Measurements from ENCODE around the gene MUC6.

The MUC6 gene

GRCh38 chr11:1006762-1007161, 29.8 kb downstream of the MUC6 start:
- no peak for DNase-seq

GRCh38 chr11:1005928-1006327, 30.6 kb downstream of the MUC6 start:
- no peak for DNase-seq

DNA sequence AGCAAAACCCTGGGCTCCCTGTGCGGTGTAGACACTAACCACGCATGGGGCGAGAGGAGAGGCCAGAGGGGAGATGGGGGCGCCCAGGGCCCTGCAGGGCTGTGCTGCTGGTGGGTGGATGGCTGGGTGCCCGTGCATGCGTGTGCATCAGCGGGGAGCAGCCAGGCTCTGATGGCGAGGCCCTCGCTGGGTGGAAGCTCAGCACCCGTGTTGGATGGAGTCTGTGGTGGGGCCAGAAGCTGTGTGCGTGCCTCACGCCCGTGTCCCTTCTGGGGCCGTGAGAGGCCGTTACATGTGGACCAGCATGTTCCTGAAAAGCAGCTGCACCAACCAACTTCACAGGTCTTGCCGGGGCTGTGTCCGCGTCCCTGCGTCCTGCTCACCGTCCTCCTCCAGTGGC, 33.4 kb downstream of the MUC6 start:
- no peak for DNase-seq

DNA sequence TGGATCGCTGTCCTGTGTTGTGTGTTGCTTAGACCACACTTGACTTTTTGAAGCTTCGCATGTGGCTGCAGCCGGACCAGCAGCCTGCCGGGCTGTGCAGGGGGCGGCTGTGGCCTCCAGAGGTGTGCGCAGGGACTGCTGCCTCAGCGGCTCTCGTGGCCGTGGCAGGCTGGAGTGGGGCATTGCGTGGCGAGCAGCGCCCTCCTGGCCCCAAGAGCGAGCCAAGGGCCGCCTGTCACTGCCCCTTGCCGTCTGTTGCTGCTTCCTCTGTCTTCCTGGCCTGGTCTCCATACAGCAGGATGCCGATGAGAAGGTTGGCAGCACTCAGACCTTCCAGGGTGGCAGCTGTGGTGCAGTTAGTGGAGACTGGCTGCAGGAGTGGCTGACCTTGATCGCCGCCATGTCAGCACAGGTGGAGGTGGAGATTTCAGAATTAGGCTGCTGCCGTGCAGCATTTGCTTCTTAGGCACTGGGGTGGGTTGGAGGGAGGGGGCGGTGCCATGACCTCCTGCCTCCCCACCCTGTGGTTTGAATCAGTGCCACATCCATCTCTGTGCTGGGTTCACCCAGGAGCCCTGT, 34.0 kb downstream of the MUC6 start:
- no peak for DNase-seq

GRCh38 chr11:1001617-1002405, 34.7 kb downstream of the MUC6 start:
- DNase-seq: no peak

DNA sequence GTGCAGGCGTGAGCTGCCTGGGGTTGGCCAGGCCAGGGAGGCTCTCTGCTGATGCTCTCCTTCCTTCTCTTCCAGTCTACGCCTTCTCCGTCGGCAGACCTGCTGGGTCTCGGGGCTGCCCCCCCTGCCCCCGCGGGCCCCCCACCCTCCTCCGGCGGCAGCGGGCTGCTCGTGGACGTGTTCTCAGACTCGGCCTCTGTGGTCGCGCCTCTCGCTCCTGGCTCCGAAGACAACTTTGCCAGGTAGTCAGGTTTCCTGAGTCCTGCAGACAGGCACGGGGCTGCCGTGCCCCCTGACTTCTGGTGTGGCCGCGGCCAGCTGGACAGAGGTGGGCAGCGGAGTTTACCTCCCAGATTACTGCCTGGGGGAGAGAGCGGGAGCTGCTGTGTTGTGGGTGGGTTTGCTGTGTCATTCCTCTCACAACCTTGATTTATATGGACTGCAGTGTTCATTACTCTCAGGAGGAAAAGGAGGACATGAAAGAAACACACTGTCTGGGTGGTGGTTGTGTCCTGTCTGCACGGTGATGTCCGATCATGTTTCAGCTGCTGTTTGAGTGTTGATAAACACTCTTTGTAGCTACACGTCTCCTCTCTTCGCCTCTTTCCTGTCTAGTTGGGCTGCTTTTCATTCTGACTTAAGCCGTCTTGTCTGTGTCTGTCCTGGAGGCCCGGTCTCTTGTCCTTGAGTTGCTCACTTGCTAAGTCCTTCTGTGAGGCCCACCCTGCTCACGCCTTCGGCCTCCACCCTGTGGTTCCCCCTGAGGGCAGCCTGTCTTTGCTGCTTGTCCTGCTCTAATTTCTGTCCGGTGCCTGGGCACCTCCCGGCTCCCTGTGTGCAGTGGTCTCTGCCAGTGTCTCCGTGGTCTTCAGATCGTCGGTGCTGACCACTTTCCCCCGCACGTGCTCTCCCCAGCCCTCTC, 35.9 kb downstream of the MUC6 start:
- no peak for DNase-seq

DNA sequence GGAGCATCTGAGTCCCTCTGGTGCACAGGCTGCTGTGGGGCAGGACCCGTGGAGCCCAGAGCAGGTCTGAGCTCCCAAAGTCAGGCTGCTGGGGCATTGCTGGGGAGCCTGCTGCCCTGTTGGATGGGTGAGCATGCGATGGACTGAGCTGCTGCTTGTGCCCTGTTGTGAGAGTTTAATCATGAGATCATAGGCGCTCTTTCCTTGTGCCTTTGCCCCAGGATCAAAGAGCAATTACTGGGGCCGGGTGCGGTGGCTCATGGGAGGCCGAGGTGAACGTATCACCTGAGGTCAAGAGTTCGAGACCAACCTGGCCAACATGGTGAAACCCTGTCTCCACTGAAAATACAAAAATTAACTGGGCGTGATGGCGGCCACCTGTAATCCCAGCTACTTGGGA, 37.5 kb downstream of the MUC6 start:
- DNase-seq: no peak

GRCh38 chr11:997907-998306, 38.6 kb downstream of the MUC6 start:
- no peak for DNase-seq

GRCh38 chr11:996681-997080, 39.8 kb downstream of the MUC6 start:
- DNase-seq: no peak

- no peak for DNase-seq
Measured at GRCh38 chr11:995752-996420, 40.6 kb downstream of the MUC6 start.

GRCh38 chr11:995044-995751, 41.3 kb downstream of the MUC6 start:
- DNase-seq: no peak

DNA sequence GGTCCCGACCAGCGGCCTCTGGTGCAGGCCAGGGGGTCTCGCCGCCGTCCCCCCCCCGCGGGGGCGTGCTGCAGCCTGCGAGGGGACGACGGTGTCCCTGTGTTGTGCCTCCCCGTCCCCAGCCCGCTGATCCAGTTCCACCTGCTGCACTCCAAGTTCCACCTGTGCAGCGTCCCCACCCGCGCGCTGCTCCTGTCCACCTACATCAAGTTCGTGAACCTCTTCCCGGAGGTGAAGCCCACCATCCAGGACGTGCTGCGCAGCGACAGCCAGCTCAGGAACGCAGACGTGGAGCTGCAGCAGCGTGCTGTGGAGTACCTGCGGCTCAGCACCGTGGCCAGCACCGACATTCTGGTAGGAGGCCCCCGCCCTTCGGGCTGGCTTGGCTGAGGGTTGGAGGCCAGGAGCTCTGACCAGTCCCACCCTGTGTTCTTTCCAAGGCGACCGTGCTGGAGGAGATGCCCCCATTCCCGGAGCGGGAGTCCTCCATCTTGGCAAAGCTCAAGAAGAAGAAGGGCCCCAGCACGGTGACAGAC, 42.8 kb downstream of the MUC6 start:
- DNase-seq: no peak

- DNase-seq: no peak
Measured at GRCh38 chr11:992577-992976, 43.9 kb downstream of the MUC6 start.

- DNase-seq: no peak
Measured at GRCh38 chr11:991711-992307, 44.7 kb downstream of the MUC6 start.

DNA sequence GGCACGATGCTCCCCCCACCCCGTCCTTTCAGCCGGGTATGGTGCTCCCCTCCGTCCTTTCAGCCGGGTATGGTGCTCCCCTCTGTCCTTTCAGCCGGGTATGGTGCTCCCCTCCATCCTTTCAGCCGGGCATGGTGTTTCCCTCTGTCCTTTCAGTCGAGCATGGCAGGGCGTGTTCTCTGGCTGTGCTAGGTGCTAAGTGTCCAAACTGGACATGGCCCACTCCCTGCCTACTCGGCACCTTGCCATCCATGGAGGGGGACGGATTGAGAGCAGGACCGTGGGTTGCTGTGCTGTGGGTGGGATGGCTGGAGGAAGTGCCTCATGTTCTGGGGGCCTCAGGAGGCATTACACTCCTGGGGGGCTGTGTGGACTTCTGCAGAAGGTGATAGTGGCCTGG, 45.5 kb downstream of the MUC6 start:
- no peak for DNase-seq

DNA sequence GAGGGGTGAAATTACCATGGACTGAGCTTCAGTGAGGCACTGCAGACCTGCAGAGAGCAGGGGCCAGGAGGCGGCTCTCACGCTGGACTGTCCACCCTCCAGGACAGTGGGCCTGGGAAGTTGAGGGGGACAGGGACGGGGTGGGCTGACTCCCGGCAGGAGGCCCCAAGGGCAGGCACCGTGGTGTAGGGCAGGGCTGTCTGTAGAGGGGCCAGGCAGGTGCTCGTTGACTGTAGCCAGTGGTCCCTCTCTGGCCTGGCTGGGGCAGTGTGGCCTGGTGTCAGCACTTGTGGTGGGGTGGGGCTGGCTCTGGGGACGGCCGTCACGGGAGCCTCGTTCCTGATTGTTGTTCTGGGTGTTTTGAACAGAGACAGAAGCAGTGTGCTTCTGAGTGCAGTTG, 46.4 kb downstream of the MUC6 start:
- DNase-seq: no peak

GRCh38 chr11:987671-988070, 48.8 kb downstream of the MUC6 start:
- DNase-seq: no peak

DNA sequence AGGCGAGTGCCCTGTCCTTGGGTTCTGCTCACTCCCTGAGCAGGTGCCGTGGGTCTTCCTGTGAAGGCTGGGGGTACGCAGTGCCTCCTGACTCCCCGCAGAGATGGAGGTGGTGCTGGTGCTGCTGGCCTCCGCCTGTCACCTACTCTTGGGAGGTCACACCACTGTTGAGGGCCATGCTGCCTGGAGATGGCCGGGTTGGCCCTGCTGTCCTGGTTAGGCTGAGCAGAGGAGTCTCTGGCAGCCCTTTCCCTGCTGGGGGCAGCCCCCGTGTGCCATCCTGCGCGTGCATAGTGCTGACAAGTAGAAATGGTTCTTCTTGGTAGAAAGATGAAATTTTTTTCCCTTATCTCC, 49.6 kb downstream of the MUC6 start:
- no peak for DNase-seq

DNA sequence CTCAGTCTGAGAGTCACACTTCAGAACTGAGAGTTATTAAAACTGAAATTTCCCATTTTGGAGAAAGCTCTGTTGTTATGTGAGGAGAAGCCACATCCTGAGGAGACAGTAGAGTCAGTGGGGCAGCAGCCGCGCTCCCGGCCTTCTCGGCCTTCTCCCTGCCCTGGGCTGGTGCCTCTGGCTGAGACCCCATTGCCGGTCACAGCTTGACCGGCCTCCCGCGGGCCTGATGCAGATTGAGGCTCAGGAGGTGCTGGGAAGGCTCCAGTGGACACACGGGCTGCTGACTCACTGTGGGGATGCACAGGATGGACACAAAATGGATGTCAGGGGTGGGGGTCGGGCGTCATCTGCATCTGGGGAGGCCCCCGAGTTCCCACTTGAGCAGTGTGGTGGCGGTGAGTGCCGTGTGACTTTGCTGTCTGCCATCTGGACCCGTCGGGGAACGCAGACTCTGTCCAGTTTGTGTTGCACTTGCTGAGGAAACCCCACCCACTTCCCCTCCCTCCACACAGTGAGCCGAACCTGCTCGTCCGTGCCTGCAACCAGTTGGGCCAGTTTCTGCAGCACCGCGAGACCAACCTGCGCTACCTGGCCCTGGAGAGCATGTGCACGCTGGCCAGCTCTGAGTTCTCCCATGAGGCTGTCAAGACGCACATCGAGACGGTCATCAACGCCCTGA, 50.1 kb downstream of the MUC6 start:
- no peak for DNase-seq

DNA sequence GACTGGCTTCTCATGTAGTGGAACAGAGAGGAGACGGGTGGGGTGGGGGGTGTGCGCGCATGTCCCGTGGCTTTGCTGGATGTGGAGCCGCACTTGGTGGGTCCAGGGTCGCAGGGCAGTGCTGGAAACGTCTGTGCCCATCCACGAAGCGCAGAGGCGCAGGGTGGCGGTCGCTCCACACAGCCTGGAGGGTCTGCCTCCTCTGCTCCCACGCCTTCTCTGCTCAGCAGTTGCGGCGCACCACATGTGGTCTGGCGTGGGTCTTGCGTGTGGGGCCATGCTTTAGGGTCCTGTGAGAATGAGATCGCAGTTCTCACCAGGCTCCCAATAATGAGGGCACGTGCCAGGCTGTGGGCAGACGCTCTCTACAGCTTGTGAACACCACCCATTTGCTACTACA, 50.7 kb downstream of the MUC6 start:
- no peak for DNase-seq

- no peak for DNase-seq
Measured at GRCh38 chr11:985406-985805, 51.1 kb downstream of the MUC6 start.

Data from HCEC 1CT (cell line).